ENCODE measurements around the gene BLNK. TPM values are rescaled to one million over a fixed set of nuclear protein-coding genes. Genes with fewer than 3 reads are reported as not detected.

The BLNK gene
- total and polyA plus RNA-seq, 7 donors, result 0.15 to 3.7 (median 1.1) TPM

- no peak for DNase-seq
- ATAC-seq, result no peak
- Histone ChIP-seq H3K4me1 (no peaks in the 10 kb centered on the region), H3K4me3 (no peak overlapping the region), H3K9me3 (no peaks in the 10 kb centered on the region), H3K27ac (no peak overlapping the region), H3K27me3 (ENCODE audit: insufficient read depth in 3 of 3, low read length in 2 of 3) (no peaks in the 10 kb centered on the region), H3K36me3 (ENCODE audit: insufficient read depth in 1 of 2, low read depth in 1 of 2) (no peaks in the 10 kb centered on the region)
- intact Hi-C loops (cut with DNase I), result no loop called here
- WGBS, 3 donors, result 76% methylated on average over 1 of the region's 1 CpG
- TF ChIP-seq CTCF (IDR thresholded peaks at IDR 0.05), result no peak
Measured at GRCh38 chr10:96276831-96277230, 5.5 kb upstream of the BLNK start.

- H3K4me3 ChIP-seq, result no peak overlapping the region
- no peaks in the 10 kb centered on the region for H3K4me1 ChIP-seq
- H3K36me3 ChIP-seq (ENCODE audit: insufficient read depth in 1 of 2, low read depth in 1 of 2), result no peaks in the 10 kb centered on the region
- intact Hi-C loops (cut with DNase I), result no loop called here
- no peaks in the 10 kb centered on the region for H3K27me3 ChIP-seq (ENCODE audit: insufficient read depth in 3 of 3, low read length in 2 of 3)
- 87 to 94% (median 88%) methylated on average over 6 of the region's 6 CpGs for WGBS, 3 donors
- no peak overlapping the region for H3K27ac ChIP-seq
- H3K9me3 ChIP-seq, result no peaks in the 10 kb centered on the region
- no peak for DNase-seq
- TF ChIP-seq CTCF (IDR thresholded peaks at IDR 0.05), result no peak
- ATAC-seq, result no peak
Measured at GRCh38 chr10:96276426-96276825, 5.1 kb upstream of the BLNK start.

- H3K36me3 ChIP-seq (ENCODE audit: insufficient read depth in 1 of 2, low read depth in 1 of 2), result no peaks in the 10 kb centered on the region
- ATAC-seq (peak in 1 of 4 donors; percentile 43), DNase-seq (no peak)
- no peak overlapping the region for H3K27ac ChIP-seq
- 77 to 88% (median 79%) methylated on average over 2 of the region's 2 CpGs for WGBS, 3 donors
- no peaks in the 10 kb centered on the region for H3K27me3 ChIP-seq (ENCODE audit: insufficient read depth in 3 of 3, low read length in 2 of 3)
- H3K4me1 ChIP-seq, result peaks cover 3% of the 10 kb centered on the region
- H3K4me3 ChIP-seq, result no peak overlapping the region
- intact Hi-C loops (cut with DNase I), result no loop called here
- no peaks in the 10 kb centered on the region for H3K9me3 ChIP-seq
- no peak for TF ChIP-seq CTCF (IDR thresholded peaks at IDR 0.05)
Measured at GRCh38 chr10:96275685-96276418, 4.5 kb upstream of the BLNK start.

GRCh38 chr10:96272316-96273280 lies 1.2 kb upstream of the BLNK start:
- Histone ChIP-seq H3K4me1 (peaks cover 7% of the 10 kb centered on the region), H3K27me3 (ENCODE audit: insufficient read depth in 3 of 3, low read length in 2 of 3) (no peaks in the 10 kb centered on the region), H3K27ac (no peak overlapping the region), H3K9me3 (no peaks in the 10 kb centered on the region), H3K4me3 (no peak overlapping the region), H3K36me3 (ENCODE audit: insufficient read depth in 1 of 2, low read depth in 1 of 2) (no peaks in the 10 kb centered on the region)
- no peak for TF ChIP-seq CTCF (IDR thresholded peaks at IDR 0.05)
- DNase-seq, result no peak
- intact Hi-C loops (cut with DNase I), result no loop called here
- ATAC-seq, result no peak
- WGBS, 3 donors, result 84 to 86% (median 84%) methylated on average over 8 of the region's 8 CpGs

Measured in psoas muscle (tissue), 8 donors.